Lung (tissue), 12 donors: ENCODE measurements around the gene UGT1A8. TPM values are rescaled to one million over a fixed set of nuclear protein-coding genes. Genes with fewer than 3 reads are reported as not detected.
"Not testable (repeated sequence)": the region's sequence is repeated elsewhere in the genome, so short reads cannot be mapped to it uniquely, and the experiment has no call there.

Source experiments
- ATAC-seq: fragments of 200-7000 bp; cut with Tn5 transposase; one replicate; pipeline ENCODE4 v1.9.1; 2020; ENCODE audit warnings: moderate number of reproducible peaks; ENCODE audit not compliant: insufficient read depth, low FRiP score
- DNase-seq, 3 donors: peaks; one replicate each; pipeline ENCODE4 v3.0.0-alpha.2; 2013 to 2017
- H3K27ac ChIP-seq, 2 donors: one replicate each; pipeline ENCODE4 v1.5.1; 2013; ENCODE audit warnings: mild to moderate bottlenecking in 2 of 2, moderate library complexity in 2 of 2, control low read depth in 1 of 2, inconsistent platforms in 1 of 2, low read depth in 1 of 2, low read length in 1 of 2
- H3K27me3 ChIP-seq, 3 donors: one replicate each; pipeline ENCODE4 v1.5.1; 2013; ENCODE audit warnings: low read length in 2 of 3; ENCODE audit not compliant: control insufficient read depth in 3 of 3, insufficient read depth in 3 of 3
- H3K36me3 ChIP-seq, 4 donors: one replicate each; pipeline ENCODE4 v1.5.1; 2013; ENCODE audit warnings: low read length in 4 of 4, mild to moderate bottlenecking in 1 of 4, moderate library complexity in 1 of 4; ENCODE audit not compliant: control insufficient read depth in 4 of 4, insufficient read depth in 4 of 4
- H3K4me1 ChIP-seq, 5 donors: one replicate each; pipeline ENCODE4 v1.5.1; 2013; ENCODE audit warnings: low read length in 5 of 5, mild to moderate bottlenecking in 2 of 5, moderate library complexity in 1 of 5; ENCODE audit not compliant: control insufficient read depth in 5 of 5, insufficient read depth in 5 of 5
- H3K4me3 ChIP-seq: one replicate; pipeline ENCODE4 v1.5.1; 2013; ENCODE audit warnings: mild to moderate bottlenecking, control low read depth, moderate library complexity
- H3K9ac ChIP-seq, 2 donors: one replicate each; pipeline ENCODE4 v1.5.1; 2013; ENCODE audit warnings: low read length in 2 of 2, control low read depth in 1 of 2; ENCODE audit not compliant: insufficient read depth in 1 of 2
- H3K9me3 ChIP-seq, 4 donors: one replicate each; pipeline ENCODE4 v1.5.1; 2013; ENCODE audit warnings: low read length in 3 of 4, mild to moderate bottlenecking in 1 of 4, moderate library complexity in 1 of 4; ENCODE audit not compliant: control insufficient read depth in 4 of 4, insufficient read depth in 3 of 4
- WGBS, 2 donors: extraction: QIAGEN DNeasy Blood & Tissue Kit; methylation state at CpG; one replicate each; pipeline ENCODE4 v1.1.7; 2013; 5-methylcytosine and 5-hydroxymethylcytosine counted together
- polyA plus RNA-seq, 2 donors: library from polyadenylated mRNA; stranded (reverse); fragments of 200-250 nt; gene quantifications; one replicate each; pipeline ENCODE4 v1.2.1, GENCODE V29; 2013
- total RNA-seq, 2 donors: library from RNA; depleted of rRNA in 1 of 2; stranded (reverse); fragments of >200 nt in 1 of 2; gene quantifications; one replicate each; pipeline ENCODE4 v1.2.1, GENCODE V29; 2014 to 2021
- TF ChIP-seq, protein P1 (sequence below): IDR thresholded peaks from 2 replicates; pipeline ENCODE4 v1.5.1; 2012; ENCODE audit warnings: mild to moderate bottlenecking; ENCODE audit errors: control extremely low read depth, extremely low read depth
- donor health status: control.
- donor health status: control.
- donor health status: Bipolar disorder and iron deficiency.
- donor health status: healthy.
- donor health status: DM: yes; HTN: yes; CAD: no.

Gene UGT1A8
- total and polyA plus RNA-seq, 4 donors = 0.26 TPM; not detected in 3

DNA sequence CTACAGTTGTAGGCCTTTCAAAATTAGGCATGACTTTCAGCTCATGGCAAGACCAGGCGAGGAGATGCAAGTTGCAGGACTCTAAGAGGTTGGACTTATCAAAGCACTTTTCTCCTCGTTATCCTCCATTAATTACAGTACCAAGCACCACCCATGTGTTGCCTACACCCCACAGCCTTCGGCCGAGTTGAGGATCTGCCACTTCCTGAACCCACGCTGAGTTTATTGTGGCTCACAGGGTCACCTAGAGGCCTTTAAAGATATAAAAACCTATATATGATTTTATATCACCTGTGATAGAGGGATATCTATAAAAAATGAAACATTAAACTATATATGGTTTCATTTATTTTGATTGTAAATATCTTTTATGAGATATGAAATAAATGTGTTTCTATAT, 21.4 kb downstream of the UGT1A8 start:
- ATAC-seq (no peak), DNase-seq (no peak)
- no peak overlapping the region for H3K9ac ChIP-seq
- H3K4me3 ChIP-seq = no peak overlapping the region
- H3K36me3 ChIP-seq = no peaks in the 10 kb centered on the region
- WGBS, 2 donors = 58 to 68% methylated on average over 5 of the region's 5 CpGs
- no peaks in the 10 kb centered on the region for H3K27me3 ChIP-seq
- TF ChIP-seq, protein P1, sequence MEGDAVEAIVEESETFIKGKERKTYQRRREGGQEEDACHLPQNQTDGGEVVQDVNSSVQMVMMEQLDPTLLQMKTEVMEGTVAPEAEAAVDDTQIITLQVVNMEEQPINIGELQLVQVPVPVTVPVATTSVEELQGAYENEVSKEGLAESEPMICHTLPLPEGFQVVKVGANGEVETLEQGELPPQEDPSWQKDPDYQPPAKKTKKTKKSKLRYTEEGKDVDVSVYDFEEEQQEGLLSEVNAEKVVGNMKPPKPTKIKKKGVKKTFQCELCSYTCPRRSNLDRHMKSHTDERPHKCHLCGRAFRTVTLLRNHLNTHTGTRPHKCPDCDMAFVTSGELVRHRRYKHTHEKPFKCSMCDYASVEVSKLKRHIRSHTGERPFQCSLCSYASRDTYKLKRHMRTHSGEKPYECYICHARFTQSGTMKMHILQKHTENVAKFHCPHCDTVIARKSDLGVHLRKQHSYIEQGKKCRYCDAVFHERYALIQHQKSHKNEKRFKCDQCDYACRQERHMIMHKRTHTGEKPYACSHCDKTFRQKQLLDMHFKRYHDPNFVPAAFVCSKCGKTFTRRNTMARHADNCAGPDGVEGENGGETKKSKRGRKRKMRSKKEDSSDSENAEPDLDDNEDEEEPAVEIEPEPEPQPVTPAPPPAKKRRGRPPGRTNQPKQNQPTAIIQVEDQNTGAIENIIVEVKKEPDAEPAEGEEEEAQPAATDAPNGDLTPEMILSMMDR = no peak
- no peak overlapping the region for H3K27ac ChIP-seq
- H3K4me1 ChIP-seq = no peaks in the 10 kb centered on the region
- peaks cover 0 to 3% (median 0%) of the 10 kb centered on the region in 4 donors for H3K9me3 ChIP-seq

DNA sequence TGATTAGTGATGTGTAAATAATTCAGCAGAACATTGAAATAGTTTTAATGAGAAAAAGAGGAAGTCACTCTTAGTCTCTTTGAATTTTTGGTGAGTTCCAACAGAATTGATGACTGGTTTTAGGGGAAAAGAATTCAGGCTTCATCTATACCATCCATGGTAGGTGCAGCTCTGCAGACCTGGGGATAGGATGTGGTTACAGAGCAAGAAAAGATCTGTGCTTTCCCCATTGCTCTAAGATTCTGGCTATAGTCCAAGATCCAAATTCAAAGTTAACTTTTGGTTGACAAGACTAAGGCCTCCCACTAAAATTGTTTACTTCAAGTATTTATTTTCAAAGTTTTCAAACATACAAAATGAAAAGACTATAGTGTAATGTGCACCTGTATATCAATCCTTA, 22.4 kb downstream of the UGT1A8 start:
- no peak for ATAC-seq
- no peak overlapping the region for H3K4me3 ChIP-seq

DNA sequence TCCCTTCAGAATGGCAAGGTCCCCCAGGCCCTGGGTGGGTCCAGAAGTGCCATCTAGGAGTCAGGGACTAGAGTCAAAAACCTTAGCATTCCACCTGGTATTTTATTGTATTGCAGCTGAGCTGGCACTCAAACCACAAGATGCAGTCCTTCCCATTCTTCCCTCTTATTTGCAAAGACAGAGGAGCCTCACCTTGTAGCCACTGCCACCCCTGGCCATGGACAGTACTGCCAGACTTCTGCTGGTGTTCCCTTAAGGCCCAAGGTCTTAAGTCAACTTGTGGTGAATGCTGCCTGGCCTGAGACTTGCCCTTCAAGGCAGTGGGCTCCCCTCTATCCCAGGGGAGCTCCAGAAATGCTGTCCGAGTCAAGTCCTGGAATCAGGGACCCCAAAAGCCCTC, 25.7 kb downstream of the UGT1A8 start:
- WGBS, 2 donors = 79 to 96% methylated on average over 1 of the region's 1 CpG
- DNase-seq (no peak), ATAC-seq (no peak)
- TF ChIP-seq, protein P1 = no peak
- peaks cover 0 to 10% (median 0%) of the 10 kb centered on the region in 4 donors for H3K9me3 ChIP-seq
- H3K36me3 ChIP-seq = no peaks in the 10 kb centered on the region
- H3K9ac ChIP-seq = no peak overlapping the region
- no peaks in the 10 kb centered on the region for H3K27me3 ChIP-seq
- no peaks in the 10 kb centered on the region for H3K4me1 ChIP-seq
- H3K4me3 ChIP-seq = no peak overlapping the region
- H3K27ac ChIP-seq = no peak overlapping the region

More for the DNA sequence above, 22.4 kb downstream of the UGT1A8 start:
- TF ChIP-seq, protein P1 = no peak
- Histone ChIP-seq H3K36me3 (no peaks in the 10 kb centered on the region), H3K27me3 (no peaks in the 10 kb centered on the region), H3K4me1 (no peaks in the 10 kb centered on the region), H3K9ac (no peak overlapping the region), H3K27ac (no peak overlapping the region), H3K9me3 (peaks cover 0 to 3% (median 0%) of the 10 kb centered on the region in 4 donors)
- DNase-seq = no peak

DNA sequence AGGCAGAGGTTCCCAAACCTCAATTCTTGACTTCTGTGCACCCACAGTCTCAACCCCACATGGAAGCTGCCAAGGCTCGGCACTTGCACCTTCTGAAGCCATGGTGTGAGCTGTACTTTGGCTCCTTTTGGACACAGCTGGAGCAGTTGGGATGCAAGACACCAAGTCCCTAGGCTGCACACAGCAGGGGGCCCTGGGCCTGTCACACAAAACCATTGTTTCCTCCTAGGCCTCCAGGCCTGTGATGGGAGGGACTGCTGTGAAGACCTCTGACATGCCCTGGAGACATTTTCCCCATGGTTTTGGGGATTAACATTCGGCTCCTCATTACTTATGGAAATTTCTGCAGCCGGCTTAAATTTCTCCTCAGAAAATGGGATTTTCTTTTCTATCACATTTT, 28.6 kb downstream of the UGT1A8 start:
- not testable (repeated sequence) for ATAC-seq, H3K9me3 ChIP-seq, H3K4me3 ChIP-seq, H3K36me3 ChIP-seq, H3K27me3 ChIP-seq, H3K9ac ChIP-seq, DNase-seq, H3K4me1 ChIP-seq, H3K27ac ChIP-seq
- 94% methylated on average over 3 of the region's 3 CpGs for WGBS, 2 donors
